IMR-90 (cell line): ENCODE measurements around the gene OTUD7B. TPM values are rescaled to one million over a fixed set of nuclear protein-coding genes. Genes with fewer than 3 reads are reported as not detected.
A peak's percentile ranks its signal among the peaks of the same experiment; 100 is the strongest.

Experiments used
- ATAC-seq: fragments of 200-7000 bp; cut with Tn5 transposase; 2 replicates; pipeline ENCODE4 v1.9.1; 2020; ENCODE audit warnings: low read depth, mild to moderate bottlenecking, moderate library complexity
- BruUV-seq: library from RNA; stranded (reverse); fragments of 400-500 nt; replicated peaks from 2 replicates; lab custom pipeline; 2021; lab: Mats Ljungman, UMichigan
- CTCF ChIA-PET: fragments of 300-600 bp; formaldehyde crosslinking; extraction: SDS; loops from one replicate; lab custom pipeline; 2021; ENCODE audit warnings: antibody characterized with exemption; lab: Yijun Ruan, JAX
- POLR2A ChIA-PET: fragments of 300-600 bp; sonication (Branson Sonifier 250); formaldehyde crosslinking; loops from one replicate; lab custom pipeline; 2022; ENCODE audit warnings: antibody characterized with exemption; ENCODE audit not compliant: unreplicated experiment; lab: Charles Lee
- DNase-seq: peaks from one replicate; pipeline ENCODE4 v3.0.0; 2013
- H2AFZ ChIP-seq: replicated peaks from 2 replicates; pipeline ENCODE3; 2013; ENCODE audit warnings: low read length, mild to moderate bottlenecking; ENCODE audit not compliant: poor library complexity
- H2AK5ac ChIP-seq: 2 replicates; pipeline ENCODE4 v1.6.1; 2013; ENCODE audit warnings: low read depth, low read length, inconsistent platforms
- H2AK9ac ChIP-seq: replicated peaks from 2 replicates; pipeline ENCODE3; 2013; ENCODE audit warnings: mild to moderate bottlenecking, low read depth, low read length, moderate library complexity; ENCODE audit not compliant: poor library complexity
- H2BK120ac ChIP-seq: 2 replicates; pipeline ENCODE4 v1.6.1; 2013; ENCODE audit warnings: low read depth, low read length, inconsistent platforms
- H2BK15ac ChIP-seq: 3 replicates; pipeline ENCODE4 v1.6.1; 2013; ENCODE audit warnings: low read depth, low read length, inconsistent platforms
- H2BK20ac ChIP-seq: 2 replicates; pipeline ENCODE4 v1.6.1; 2013; ENCODE audit warnings: low read depth, mild to moderate bottlenecking, inconsistent platforms, low read length, moderate library complexity
- H2BK5ac ChIP-seq: 2 replicates; pipeline ENCODE4 v1.6.1; 2013; ENCODE audit warnings: mild to moderate bottlenecking, low read depth, low read length, inconsistent platforms; ENCODE audit not compliant: poor library complexity, severe bottlenecking
- H3K14ac ChIP-seq: replicated peaks from 2 replicates; pipeline ENCODE4 v1.6.1; 2013; ENCODE audit warnings: low read depth, low read length, inconsistent platforms
- H3K18ac ChIP-seq: 2 replicates; pipeline ENCODE4 v1.6.1; 2013; ENCODE audit warnings: low read depth, low read length, control low read depth
- H3K23ac ChIP-seq: 2 replicates; pipeline ENCODE4 v1.6.1; 2013; ENCODE audit warnings: low read depth, low read length, inconsistent platforms
- H3K27ac ChIP-seq: 2 replicates; pipeline ENCODE4 v1.5.1; 2013; ENCODE audit warnings: mild to moderate bottlenecking, control low read depth, low read length; ENCODE audit not compliant: insufficient read depth
- H3K27me3 ChIP-seq: 2 replicates; pipeline ENCODE4 v1.6.1; 2013; ENCODE audit warnings: low read length; ENCODE audit not compliant: control insufficient read depth, insufficient read depth
- H3K36me3 ChIP-seq: 2 replicates; pipeline ENCODE4 v1.6.1; 2013; ENCODE audit warnings: low read length, mixed read lengths; ENCODE audit not compliant: control insufficient read depth, insufficient read depth
- H3K4ac ChIP-seq: 2 replicates; pipeline ENCODE4 v1.6.1; 2013; ENCODE audit warnings: low read depth, low read length, inconsistent platforms
- H3K4me1 ChIP-seq: 2 replicates; pipeline ENCODE4 v1.6.1; 2013; ENCODE audit warnings: low read length, mixed read lengths; ENCODE audit not compliant: control insufficient read depth, insufficient read depth
- H3K4me2 ChIP-seq: 2 replicates; pipeline ENCODE4 v1.6.1; 2013; ENCODE audit warnings: low read depth, mild to moderate bottlenecking, control low read depth, low read length, moderate library complexity
- H3K4me3 ChIP-seq: 2 replicates; pipeline ENCODE4 v1.5.1; 2013; ENCODE audit warnings: low read depth, mild to moderate bottlenecking, control low read depth, low read length, moderate library complexity; ENCODE audit not compliant: insufficient read depth
- H3K56ac ChIP-seq: 2 replicates; pipeline ENCODE4 v1.6.1; 2013; ENCODE audit warnings: low read length, inconsistent platforms; ENCODE audit not compliant: insufficient read depth; ENCODE audit errors: extremely low read depth
- H3K79me1 ChIP-seq, 2 experiments: 2 replicates each; pipeline ENCODE4 v1.6.1; 2013; ENCODE audit warnings: low read length in 2 of 2, inconsistent platforms in 1 of 2, low read depth in 1 of 2
- H3K9ac ChIP-seq: 2 replicates; pipeline ENCODE4 v1.6.1; 2013; ENCODE audit warnings: low read depth, low read length, control low read depth
- H3K9me1 ChIP-seq: 2 replicates; pipeline ENCODE4 v1.6.1; 2013; ENCODE audit warnings: low read length, inconsistent platforms; ENCODE audit not compliant: insufficient read depth
- H3K9me3 ChIP-seq: 2 replicates; pipeline ENCODE4 v1.6.1; 2013; ENCODE audit warnings: low read length; ENCODE audit not compliant: control insufficient read depth, insufficient read depth
- H4K20me1 ChIP-seq: 2 replicates; pipeline ENCODE4 v1.6.1; 2013; ENCODE audit warnings: low read length, inconsistent platforms; ENCODE audit not compliant: insufficient read depth
- H4K5ac ChIP-seq: 2 replicates; pipeline ENCODE4 v1.6.1; 2013; ENCODE audit warnings: mild to moderate bottlenecking, low read depth, low read length, control low read depth
- H4K8ac ChIP-seq, 2 experiments: 2 replicates each; pipeline ENCODE4 v1.6.1; 2013; ENCODE audit warnings: low read depth in 2 of 2, low read length in 2 of 2, control low read depth in 1 of 2, inconsistent platforms in 1 of 2
- H4K91ac ChIP-seq: 2 replicates; pipeline ENCODE4 v1.6.1; 2013; ENCODE audit warnings: low read depth, low read length, inconsistent platforms; ENCODE audit not compliant: insufficient read depth
- BHLHE40 ChIP-seq: fragments of 150-350 bp; IDR thresholded peaks from 2 replicates; pipeline ENCODE4 v1.6.1; 2016; ENCODE audit warnings: mild to moderate bottlenecking, low read depth, low read length
- CEBPB ChIP-seq: IDR thresholded peaks from 2 replicates; pipeline ENCODE4 v1.6.1; 2012; ENCODE audit warnings: low read depth, low read length, improper control_type of control experiment
- CHD1 ChIP-seq: IDR thresholded peaks from 2 replicates; pipeline ENCODE4 v1.6.1; 2012; ENCODE audit warnings: low read depth, low read length, improper control_type of control experiment
- FOS ChIP-seq: fragments of 150-350 bp; IDR thresholded peaks from 2 replicates; pipeline ENCODE4 v1.6.1; 2016; ENCODE audit warnings: low read depth, low read length
- MAFK ChIP-seq: IDR thresholded peaks from 2 replicates; pipeline ENCODE4 v1.6.1; 2012; ENCODE audit warnings: low read depth, low read length, improper control_type of control experiment
- MAZ ChIP-seq: IDR thresholded peaks from 2 replicates; pipeline ENCODE4 v1.6.1; 2012; ENCODE audit warnings: low read depth, mild to moderate bottlenecking, low read length, improper control_type of control experiment, moderate library complexity, borderline replicate concordance
- MXI1 ChIP-seq: IDR thresholded peaks from 2 replicates; pipeline ENCODE4 v1.6.1; 2012; ENCODE audit warnings: low read depth, mild to moderate bottlenecking, low read length, moderate library complexity, borderline replicate concordance
- NFE2L2 ChIP-seq: fragments of 150-350 bp; IDR thresholded peaks from 2 replicates; pipeline ENCODE4 v1.6.1; 2016; ENCODE audit warnings: low read depth, mild to moderate bottlenecking, low read length
- POLR2A ChIP-seq: IDR thresholded peaks from 2 replicates; pipeline ENCODE4 v1.6.1; 2012; ENCODE audit warnings: mild to moderate bottlenecking, low read depth, low read length
- RAD21 ChIP-seq: IDR thresholded peaks from 2 replicates; pipeline ENCODE4 v1.6.1; 2012; ENCODE audit warnings: low read length, improper control_type of control experiment
- RCOR1 ChIP-seq: IDR thresholded peaks from 2 replicates; pipeline ENCODE4 v1.6.1; 2012; ENCODE audit warnings: mild to moderate bottlenecking, low read length, improper control_type of control experiment; ENCODE audit not compliant: insufficient replicate concordance
- RFX5 ChIP-seq: IDR thresholded peaks from 2 replicates; pipeline ENCODE4 v1.8.0; 2012; ENCODE audit warnings: low read depth, mild to moderate bottlenecking, low read length, moderate library complexity
- SMC3 ChIP-seq: fragments of 150-350 bp; IDR thresholded peaks from 2 replicates; pipeline ENCODE4 v1.6.1; 2016; ENCODE audit warnings: low read depth, mild to moderate bottlenecking, antibody characterized with exemption, low read length, moderate library complexity
- WGBS, 2 experiments: methylation state at CpG; one replicate each; pipeline versions ENCODE4 v1.1.5 to v1.1.7; 2013; ENCODE audit warnings: missing lambda C conversion rate in 2 of 2; ENCODE audit not compliant: insufficient read length in 1 of 2; ENCODE audit errors: extremely low coverage in 2 of 2; 5-methylcytosine and 5-hydroxymethylcytosine counted together
- dilution Hi-C: fragments of 300-500 bp; cut with HindIII; formaldehyde crosslinking; loops from one replicate; pipeline ENCODE4 v1.14.3; 2018; ENCODE audit warnings: low sequenced_read_pairs; ENCODE audit not compliant: unreplicated experiment
- in situ Hi-C: fragments of 300-500 bp; cut with MboI; formaldehyde crosslinking; loops from 3 replicates; pipeline ENCODE4 v1.14.3; 2019; ENCODE audit warnings: low sequenced_read_pairs, inconsistent platforms, mixed read lengths
- intact Hi-C: fragments of 100-400 bp; cut with micrococcal nuclease; formaldehyde crosslinking; loops from 2 replicates; pipeline ENCODE4 v1.10.0; 2022
- polyA plus RNA-seq, 3 experiments: library from polyadenylated mRNA; depleted of rRNA; stranded (reverse); fragments of >200 nt; gene quantifications; 2 replicates each; pipeline ENCODE4 v1.2.3, GENCODE V29; 2012; ENCODE audit warnings: low replicate concordance in 1 of 3
- total RNA-seq: library from RNA; depleted of rRNA; stranded (reverse); fragments of >200 nt; gene quantifications from 2 replicates; pipeline ENCODE4 v1.2.3, GENCODE V29; 2012
- TF ChIP-seq, protein P1 (sequence below): fragments of 150-350 bp; IDR thresholded peaks from 2 replicates; pipeline ENCODE4 v1.6.1; 2016; ENCODE audit warnings: low read depth, mild to moderate bottlenecking, low read length, moderate library complexity, borderline replicate concordance
- TF ChIP-seq, protein P2 (sequence below): fragments of 150-350 bp; IDR thresholded peaks from 2 replicates; pipeline ENCODE4 v1.6.1; 2017; ENCODE audit warnings: mild to moderate bottlenecking, antibody characterized with exemption, low read length, low read depth
- TF ChIP-seq, protein P3 (sequence below): conservative IDR thresholded peaks from 2 replicates; pipeline ENCODE4 v1.5.1; 2012; ENCODE audit warnings: mild to moderate bottlenecking, low read depth, low read length, improper control_type of control experiment

OTUD7B gene
- total and polyA plus RNA-seq, 2 of the 4 experiments (the other 2 are of a cell fraction), result 7.5 to 18.6 TPM

DNA sequence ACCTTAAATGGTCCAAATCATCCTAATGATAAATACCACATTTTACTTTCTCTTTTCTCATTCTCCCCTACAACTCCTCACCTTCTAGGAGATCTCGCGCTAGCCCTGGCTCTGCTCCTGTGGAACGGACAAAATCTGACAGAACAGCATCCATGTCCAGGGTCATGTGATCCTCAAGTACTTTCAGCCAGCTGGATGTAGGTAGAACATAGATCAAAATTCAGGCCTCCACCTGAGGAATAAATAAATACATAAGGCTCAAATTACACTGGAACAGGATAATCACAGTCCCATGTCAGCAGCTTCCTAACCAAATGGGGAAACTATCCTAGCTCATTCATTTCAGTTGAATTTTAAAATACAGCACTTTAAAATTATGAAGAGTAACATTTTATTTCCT is 33.2 kb downstream of the OTUD7B start:
- Histone ChIP-seq H3K9me1 (peaks cover 6% of the 10 kb centered on the region), H4K91ac (no peak overlapping the region), H2AK9ac (no peak overlapping the region), H2BK15ac (no peak overlapping the region), H3K27ac (no peak overlapping the region), H4K8ac (no peak overlapping the region), H4K20me1 (peaks cover 32% of the 10 kb centered on the region; the same call in 1 of the 2 replicates), H3K4me3 (no peak overlapping the region), H3K9me3 (no peaks in the 10 kb centered on the region), H2AFZ (no peak overlapping the region), H2BK20ac (no peak overlapping the region), H3K18ac (no peak overlapping the region), H4K5ac (no peak overlapping the region), H3K4ac (no peak overlapping the region), H2BK5ac (no peak overlapping the region), H3K4me2 (no peak overlapping the region), H3K9ac (no peak overlapping the region), H3K56ac (no peak overlapping the region), H2BK120ac (no peak overlapping the region), H3K4me1 (peaks cover 2% of the 10 kb centered on the region; the same call in 1 of the 2 replicates), H3K79me1 (peaks cover 40 to 63% of the 10 kb centered on the region in 2 experiments), H3K23ac (0 out of 2 replicates have a peak overlapping the region, but pooled peaks have one; percentile 34), H3K27me3 (no peaks in the 10 kb centered on the region), H3K14ac (no peak overlapping the region), H3K36me3 (peaks cover 22% of the 10 kb centered on the region), H2AK5ac (no peak overlapping the region)
- intact Hi-C loops (no loop called here), dilution Hi-C loops (no loop called here), in situ Hi-C loops (no loop called here)
- ATAC-seq, result no peak
- no peak for DNase-seq
- POLR2A ChIA-PET, result no interaction called here
- no peak for TF ChIP-seq MAZ
- no peak for TF ChIP-seq RAD21
- TF ChIP-seq, protein P1, sequence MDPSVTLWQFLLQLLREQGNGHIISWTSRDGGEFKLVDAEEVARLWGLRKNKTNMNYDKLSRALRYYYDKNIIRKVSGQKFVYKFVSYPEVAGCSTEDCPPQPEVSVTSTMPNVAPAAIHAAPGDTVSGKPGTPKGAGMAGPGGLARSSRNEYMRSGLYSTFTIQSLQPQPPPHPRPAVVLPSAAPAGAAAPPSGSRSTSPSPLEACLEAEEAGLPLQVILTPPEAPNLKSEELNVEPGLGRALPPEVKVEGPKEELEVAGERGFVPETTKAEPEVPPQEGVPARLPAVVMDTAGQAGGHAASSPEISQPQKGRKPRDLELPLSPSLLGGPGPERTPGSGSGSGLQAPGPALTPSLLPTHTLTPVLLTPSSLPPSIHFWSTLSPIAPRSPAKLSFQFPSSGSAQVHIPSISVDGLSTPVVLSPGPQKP, result no peak
- TF ChIP-seq RFX5, result no peak
- no peak for TF ChIP-seq POLR2A
- no peak for TF ChIP-seq BHLHE40
- TF ChIP-seq CHD1, result no peak
- TF ChIP-seq NFE2L2, result no peak
- TF ChIP-seq, protein P2, sequence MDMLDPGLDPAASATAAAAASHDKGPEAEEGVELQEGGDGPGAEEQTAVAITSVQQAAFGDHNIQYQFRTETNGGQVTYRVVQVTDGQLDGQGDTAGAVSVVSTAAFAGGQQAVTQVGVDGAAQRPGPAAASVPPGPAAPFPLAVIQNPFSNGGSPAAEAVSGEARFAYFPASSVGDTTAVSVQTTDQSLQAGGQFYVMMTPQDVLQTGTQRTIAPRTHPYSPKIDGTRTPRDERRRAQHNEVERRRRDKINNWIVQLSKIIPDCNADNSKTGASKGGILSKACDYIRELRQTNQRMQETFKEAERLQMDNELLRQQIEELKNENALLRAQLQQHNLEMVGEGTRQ, result no peak
- no peak for TF ChIP-seq MAFK
- TF ChIP-seq, protein P3, sequence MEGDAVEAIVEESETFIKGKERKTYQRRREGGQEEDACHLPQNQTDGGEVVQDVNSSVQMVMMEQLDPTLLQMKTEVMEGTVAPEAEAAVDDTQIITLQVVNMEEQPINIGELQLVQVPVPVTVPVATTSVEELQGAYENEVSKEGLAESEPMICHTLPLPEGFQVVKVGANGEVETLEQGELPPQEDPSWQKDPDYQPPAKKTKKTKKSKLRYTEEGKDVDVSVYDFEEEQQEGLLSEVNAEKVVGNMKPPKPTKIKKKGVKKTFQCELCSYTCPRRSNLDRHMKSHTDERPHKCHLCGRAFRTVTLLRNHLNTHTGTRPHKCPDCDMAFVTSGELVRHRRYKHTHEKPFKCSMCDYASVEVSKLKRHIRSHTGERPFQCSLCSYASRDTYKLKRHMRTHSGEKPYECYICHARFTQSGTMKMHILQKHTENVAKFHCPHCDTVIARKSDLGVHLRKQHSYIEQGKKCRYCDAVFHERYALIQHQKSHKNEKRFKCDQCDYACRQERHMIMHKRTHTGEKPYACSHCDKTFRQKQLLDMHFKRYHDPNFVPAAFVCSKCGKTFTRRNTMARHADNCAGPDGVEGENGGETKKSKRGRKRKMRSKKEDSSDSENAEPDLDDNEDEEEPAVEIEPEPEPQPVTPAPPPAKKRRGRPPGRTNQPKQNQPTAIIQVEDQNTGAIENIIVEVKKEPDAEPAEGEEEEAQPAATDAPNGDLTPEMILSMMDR, result no peak
- no peak for TF ChIP-seq CEBPB
- TF ChIP-seq RCOR1, result no peak
- no peak for TF ChIP-seq MXI1
- no peak for TF ChIP-seq SMC3
- TF ChIP-seq FOS, result no peak
- CTCF ChIA-PET, result no interaction called here
- WGBS, 2 experiments, result 95% methylated on average over 3 of the region's 3 CpGs; no CpG with 5 or more reads in 1 of the 2 experiments
- no TSS peak for BruUV-seq
